ENCODE data around the gene RAB11B. TPM values are rescaled to one million over a fixed set of nuclear protein-coding genes. Genes with fewer than 3 reads are reported as not detected.

The RAB11B gene
- total RNA-seq, 1 experiment from 2014 or later: 91.3 TPM

GRCh38 chr19:8386990-8387389 is 3.2 kb upstream of the RAB11B start:
- Histone ChIP-seq H3K4me3 (ENCODE audit: low read depth, low read length) (no peak overlapping the region), H3K36me3 (ENCODE audit: control insufficient read depth, insufficient read depth, low read length) (peaks cover 1% of the 10 kb centered on the region; the same call in 1 of the 2 replicates), H3K9me3 (peaks cover 3% of the 10 kb centered on the region; the same call in 1 of the 2 replicates), H3K4me1 (peaks cover 13% of the 10 kb centered on the region; the same call in 1 of the 2 replicates), H3K27me3 (replicated peaks; ENCODE audit: control insufficient read depth, insufficient read depth, low read length) (no peaks in the 10 kb centered on the region)
- Mint-ChIP-seq H3K36me3 (ENCODE audit: insufficient read depth, unreplicated experiment) (peaks cover 21% of the 10 kb centered on the region), H3K9me3 (ENCODE audit: unreplicated experiment) (peaks cover 10% of the 10 kb centered on the region), H3K4me1 (ENCODE audit: low read depth, unreplicated experiment) (peaks cover 16% of the 10 kb centered on the region), H3K27me3 (ENCODE audit: insufficient read depth, unreplicated experiment) (no peaks in the 10 kb centered on the region), H3K4me3 (ENCODE audit: unreplicated experiment) (no peak overlapping the region), H3K27ac (ENCODE audit: unreplicated experiment) (no peak overlapping the region)
- BruUV-seq (replicated peaks): TSS peak; percentile 29
- intact Hi-C loops (cut with micrococcal nuclease; ENCODE audit: unreplicated experiment): no loop called here
- POLR2A ChIA-PET: no interaction called here
- DNase-seq: no peak
- TF ChIP-seq CTCF (IDR thresholded peaks at IDR 0.05; ENCODE audit: insufficient read depth in 1 of 2, low read depth in 1 of 2, low read length in 1 of 2, severe bottlenecking in 1 of 2, unreplicated experiment in 1 of 2): no peak
- CTCF ChIA-PET: no interaction called here

GRCh38 chr19:8387688-8388611 is 2.2 kb upstream of the RAB11B start:
- Mint-ChIP-seq H3K4me1 (ENCODE audit: low read depth, unreplicated experiment) (peaks cover 16% of the 10 kb centered on the region), H3K27me3 (ENCODE audit: insufficient read depth, unreplicated experiment) (no peaks in the 10 kb centered on the region), H3K27ac (ENCODE audit: unreplicated experiment) (peak overlapping the region; percentile 85), H3K36me3 (ENCODE audit: insufficient read depth, unreplicated experiment) (peaks cover 21% of the 10 kb centered on the region), H3K9me3 (ENCODE audit: unreplicated experiment) (peaks cover 10% of the 10 kb centered on the region), H3K4me3 (ENCODE audit: unreplicated experiment) (peak overlapping the region; percentile 61)
- no peak for TF ChIP-seq CTCF (IDR thresholded peaks at IDR 0.05; ENCODE audit: insufficient read depth in 1 of 2, low read depth in 1 of 2, low read length in 1 of 2, severe bottlenecking in 1 of 2, unreplicated experiment in 1 of 2)
- ChIA-PET CTCF (interaction anchor here (0.7 kb wide), 1 partner anchor 173 kb away, joined by 3 read pairs; no protein-coding TSS in a partner anchor), POLR2A (no interaction called here)
- peaks cover 1% of the 10 kb centered on the region for H3K36me3 ChIP-seq (ENCODE audit: control insufficient read depth, insufficient read depth, low read length)
- no peak overlapping the region for H3K4me3 ChIP-seq (ENCODE audit: low read depth, low read length)
- DNase-seq: peak in 1 of 2 experiments; percentile 50
- H3K9me3 ChIP-seq: peaks cover 3% of the 10 kb centered on the region; the same call in 1 of the 2 replicates
- no TSS peak for BruUV-seq (replicated peaks)
- intact Hi-C loops (cut with micrococcal nuclease; ENCODE audit: unreplicated experiment): no loop called here
- no peaks in the 10 kb centered on the region for H3K27me3 ChIP-seq (replicated peaks; ENCODE audit: control insufficient read depth, insufficient read depth, low read length)
- H3K4me1 ChIP-seq: peaks cover 13% of the 10 kb centered on the region; the same call in 1 of the 2 replicates

- Mint-ChIP-seq H3K36me3 (ENCODE audit: insufficient read depth, unreplicated experiment) (peaks cover 21% of the 10 kb centered on the region), H3K4me1 (ENCODE audit: low read depth, unreplicated experiment) (peaks cover 16% of the 10 kb centered on the region), H3K27ac (ENCODE audit: unreplicated experiment) (peak overlapping the region; percentile 85), H3K4me3 (ENCODE audit: unreplicated experiment) (peak overlapping the region; percentile 61), H3K9me3 (ENCODE audit: unreplicated experiment) (peaks cover 10% of the 10 kb centered on the region), H3K27me3 (ENCODE audit: insufficient read depth, unreplicated experiment) (no peaks in the 10 kb centered on the region)
- H3K4me3 ChIP-seq (ENCODE audit: low read depth, low read length): no peak overlapping the region
- intact Hi-C loops (cut with micrococcal nuclease; ENCODE audit: unreplicated experiment): no loop called here
- no peak for TF ChIP-seq CTCF (IDR thresholded peaks at IDR 0.05; ENCODE audit: insufficient read depth in 1 of 2, low read depth in 1 of 2, low read length in 1 of 2, severe bottlenecking in 1 of 2, unreplicated experiment in 1 of 2)
- ChIA-PET POLR2A (interaction anchor here (0.7 kb wide), 1 partner anchor 13 kb away, joined by 6 read pairs; no protein-coding TSS in a partner anchor), CTCF (no interaction called here)
- peaks cover 13% of the 10 kb centered on the region; the same call in 1 of the 2 replicates for H3K4me1 ChIP-seq
- no peak for DNase-seq
- peaks cover 3% of the 10 kb centered on the region; the same call in 1 of the 2 replicates for H3K9me3 ChIP-seq
- peaks cover 1% of the 10 kb centered on the region for H3K36me3 ChIP-seq (ENCODE audit: control insufficient read depth, insufficient read depth, low read length)
- no TSS peak for BruUV-seq (replicated peaks)
- H3K27me3 ChIP-seq (replicated peaks; ENCODE audit: control insufficient read depth, insufficient read depth, low read length): no peaks in the 10 kb centered on the region
Observed at GRCh38 chr19:8388612-8388958, 1.6 kb upstream of the RAB11B start.
